AG09309 (cell line): ENCODE results near the gene GLIS1.

Experiments used
- DNase-seq: peaks from one replicate; pipeline ENCODE4 v3.0.0-alpha.2; 2010; ENCODE audit warnings: low read depth
- H3K4me3 ChIP-seq: 2 replicates; pipeline ENCODE4 v1.5.1; 2011; ENCODE audit warnings: mild to moderate bottlenecking, low read depth, low read length, moderate library complexity; ENCODE audit not compliant: control insufficient read depth
- CTCF ChIP-seq: IDR thresholded peaks from 2 replicates; pipeline ENCODE4 v1.5.1; 2011; ENCODE audit warnings: mild to moderate bottlenecking, low read depth, low read length, inconsistent platforms; ENCODE audit not compliant: insufficient read depth, control insufficient read depth; ENCODE audit errors: missing control alignments

Gene GLIS1

GRCh38 chr1:53589043-53589887 is 149.7 kb downstream of the GLIS1 start:
- H3K4me3 ChIP-seq = no peak overlapping the region
- DNase-seq = no peak
- TF ChIP-seq CTCF = no peak

- no peak for TF ChIP-seq CTCF
- no peak overlapping the region for H3K4me3 ChIP-seq
- no peak for DNase-seq
Observed at GRCh38 chr1:53588053-53588779, 150.7 kb downstream of the GLIS1 start.

- no peak for DNase-seq
- no peak overlapping the region for H3K4me3 ChIP-seq
- TF ChIP-seq CTCF = no peak
Observed at GRCh38 chr1:53587252-53587988, 151.5 kb downstream of the GLIS1 start.

- no peak overlapping the region for H3K4me3 ChIP-seq
- no peak for DNase-seq
- no peak for TF ChIP-seq CTCF
Observed at GRCh38 chr1:53586765-53587164, 152.2 kb downstream of the GLIS1 start.

- TF ChIP-seq CTCF = no peak
- H3K4me3 ChIP-seq = no peak overlapping the region
- DNase-seq = no peak
Observed at GRCh38 chr1:53585565-53585964, 153.4 kb downstream of the GLIS1 start.

- H3K4me3 ChIP-seq = no peak overlapping the region
- no peak for TF ChIP-seq CTCF
- DNase-seq = no peak
Observed at GRCh38 chr1:53585129-53585528, 153.8 kb downstream of the GLIS1 start.
